HG03196 (cell line): ENCODE results near the gene PADI1.

Experiments used
- ATAC-seq: cut with Tn5 transposase; IDR thresholded peaks from one replicate; pipeline ENCODE4 v1.9.1; 2021; ENCODE audit not compliant: unreplicated experiment

PADI1 gene

GRCh38 chr1:17214876-17215544 lies 10.1 kb downstream of the PADI1 start:
- ATAC-seq: no peak

DNA sequence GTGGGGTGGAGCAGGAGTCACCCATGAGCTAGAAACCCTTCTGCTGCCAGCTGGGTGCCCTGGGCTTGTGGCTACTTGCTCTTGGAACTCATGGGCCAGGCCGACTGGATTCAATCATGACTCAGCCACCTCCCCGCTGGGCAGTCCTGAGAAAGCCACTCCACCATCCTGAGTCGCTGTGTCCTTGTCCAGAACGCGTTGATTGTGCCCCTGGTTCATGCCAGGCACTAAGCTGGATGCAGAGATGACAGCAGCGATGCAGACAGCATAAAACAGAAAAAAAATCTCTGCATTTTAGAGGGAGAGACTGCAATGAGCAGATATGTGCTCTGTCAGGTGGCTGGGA lies 10.6 kb downstream of the PADI1 start:
- no peak for ATAC-seq

DNA sequence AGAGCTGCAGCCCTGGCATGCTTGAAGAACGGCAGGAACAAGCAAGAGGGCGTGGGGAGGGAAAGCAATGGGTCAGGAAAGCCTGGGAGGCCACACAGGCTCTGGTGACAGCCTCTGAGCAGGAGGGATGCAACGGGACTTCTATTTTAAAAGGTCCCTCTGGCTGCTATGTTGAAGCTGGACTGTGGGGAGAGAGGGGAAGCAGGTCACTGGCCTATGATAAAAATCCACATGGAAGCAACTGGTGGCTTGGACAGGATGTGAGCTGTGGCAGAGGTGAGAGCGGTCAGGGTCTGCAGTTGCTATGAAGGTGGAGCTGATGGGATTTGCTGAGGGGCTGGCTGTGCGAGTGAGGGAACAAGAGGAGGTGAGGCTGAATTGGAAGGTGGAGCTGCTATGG lies 11.2 kb downstream of the PADI1 start:
- no peak for ATAC-seq

DNA sequence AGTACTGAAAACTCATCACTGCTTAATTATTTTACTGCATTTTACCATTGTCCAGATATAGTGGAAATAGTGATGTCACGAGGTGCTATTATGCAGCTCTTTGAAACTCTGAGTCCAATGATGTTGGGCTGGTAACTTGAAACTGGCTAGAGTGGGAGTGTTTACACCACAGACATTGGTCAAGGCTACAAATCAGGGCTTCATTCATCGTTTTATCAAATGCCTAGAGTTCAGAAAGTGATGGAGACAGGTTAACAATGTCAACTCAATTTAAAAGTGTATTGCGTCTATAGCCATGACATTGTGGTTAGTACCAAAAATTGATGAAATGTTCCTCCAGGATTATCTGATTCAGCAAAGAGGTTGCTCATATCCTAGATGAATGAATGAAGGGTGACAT lies 12.7 kb downstream of the PADI1 start:
- ATAC-seq: no peak

DNA sequence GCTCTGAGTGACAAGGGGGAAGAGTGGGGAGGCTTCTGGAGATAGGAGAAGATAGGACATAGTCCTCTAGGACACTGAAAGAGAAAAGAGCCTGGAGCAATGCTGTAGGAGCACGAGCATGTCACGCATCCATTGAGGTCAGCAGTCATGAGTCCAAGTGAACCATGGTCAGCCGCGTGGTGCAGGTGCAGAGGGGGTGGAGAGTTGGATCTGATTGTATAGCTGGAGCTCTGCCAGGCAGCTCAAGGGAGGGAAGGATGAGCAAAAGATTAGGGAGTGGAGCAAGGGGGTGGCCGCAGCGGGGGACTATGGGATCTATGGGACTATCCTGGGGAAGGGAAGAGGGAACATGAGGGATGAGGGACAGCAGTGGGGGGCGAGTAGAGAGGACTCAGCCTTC lies 14.0 kb downstream of the PADI1 start:
- no peak for ATAC-seq

- ATAC-seq: no peak
Measured at GRCh38 chr1:17220287-17220686, 15.4 kb downstream of the PADI1 start.

DNA sequence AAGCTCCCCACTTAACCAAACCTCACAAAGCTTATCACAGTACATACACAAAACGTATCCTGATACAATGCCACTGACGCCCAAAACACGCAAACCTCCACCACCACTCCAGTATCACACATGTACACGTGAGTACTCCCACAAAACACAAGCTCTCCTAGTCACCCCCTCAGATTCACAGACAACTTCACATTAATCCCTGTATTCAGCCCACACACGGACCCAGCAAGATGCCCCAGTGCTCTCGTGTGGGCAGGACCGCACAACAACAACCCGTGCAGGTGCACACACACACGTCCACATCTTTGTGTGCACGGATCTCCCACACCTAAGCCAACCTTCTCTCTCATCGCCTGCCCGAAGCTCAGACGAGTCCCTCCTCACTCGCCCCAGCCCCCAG lies 17.6 kb downstream of the PADI1 start:
- no peak for ATAC-seq

GRCh38 chr1:17224434-17224833 lies 19.5 kb downstream of the PADI1 start:
- no peak for ATAC-seq

GRCh38 chr1:17225140-17225539 lies 20.2 kb downstream of the PADI1 start:
- no peak for ATAC-seq

- ATAC-seq: no peak
Measured at GRCh38 chr1:17227358-17227915, 22.5 kb downstream of the PADI1 start.

DNA sequence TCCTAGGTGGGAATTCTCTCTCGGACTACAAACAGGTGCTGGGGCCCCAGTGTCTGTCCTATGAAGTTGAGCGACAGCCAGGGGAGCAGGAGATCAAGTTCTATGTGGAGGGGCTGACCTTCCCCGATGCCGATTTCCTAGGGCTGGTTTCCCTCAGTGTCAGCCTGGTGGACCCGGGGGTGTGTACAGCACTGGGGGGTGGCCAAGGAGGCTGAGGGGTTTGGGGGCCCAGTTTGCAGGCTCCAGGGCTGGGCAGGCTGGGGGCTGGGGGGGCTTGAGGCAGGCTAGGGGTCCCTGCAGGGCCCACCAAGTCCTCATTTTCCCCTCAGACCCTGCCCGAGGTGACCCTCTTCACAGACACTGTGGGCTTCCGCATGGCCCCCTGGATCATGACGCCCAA lies 23.7 kb downstream of the PADI1 start:
- ATAC-seq: no peak

- ATAC-seq: no peak
Measured at GRCh38 chr1:17229379-17229778, 24.5 kb downstream of the PADI1 start.

DNA sequence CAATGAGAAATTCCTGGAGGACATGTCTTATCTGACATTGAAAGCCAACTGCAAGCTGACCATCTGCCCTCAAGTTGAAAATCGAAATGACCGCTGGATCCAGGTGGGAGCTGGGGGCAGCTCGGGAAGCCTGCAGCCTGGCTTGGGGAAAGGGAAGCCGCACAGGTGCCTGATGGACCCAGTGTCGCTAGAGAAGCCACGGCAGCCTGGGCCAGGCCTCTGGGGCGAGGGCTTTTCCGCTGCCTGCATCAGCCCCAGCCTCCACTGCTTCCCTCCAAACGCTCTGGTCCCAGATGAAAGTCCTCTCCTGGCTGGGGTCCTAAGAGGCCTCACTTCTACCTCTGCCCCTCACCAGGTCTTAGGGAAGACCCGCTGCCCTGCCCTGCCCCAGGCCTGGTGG lies 25.2 kb downstream of the PADI1 start:
- no peak for ATAC-seq

DNA sequence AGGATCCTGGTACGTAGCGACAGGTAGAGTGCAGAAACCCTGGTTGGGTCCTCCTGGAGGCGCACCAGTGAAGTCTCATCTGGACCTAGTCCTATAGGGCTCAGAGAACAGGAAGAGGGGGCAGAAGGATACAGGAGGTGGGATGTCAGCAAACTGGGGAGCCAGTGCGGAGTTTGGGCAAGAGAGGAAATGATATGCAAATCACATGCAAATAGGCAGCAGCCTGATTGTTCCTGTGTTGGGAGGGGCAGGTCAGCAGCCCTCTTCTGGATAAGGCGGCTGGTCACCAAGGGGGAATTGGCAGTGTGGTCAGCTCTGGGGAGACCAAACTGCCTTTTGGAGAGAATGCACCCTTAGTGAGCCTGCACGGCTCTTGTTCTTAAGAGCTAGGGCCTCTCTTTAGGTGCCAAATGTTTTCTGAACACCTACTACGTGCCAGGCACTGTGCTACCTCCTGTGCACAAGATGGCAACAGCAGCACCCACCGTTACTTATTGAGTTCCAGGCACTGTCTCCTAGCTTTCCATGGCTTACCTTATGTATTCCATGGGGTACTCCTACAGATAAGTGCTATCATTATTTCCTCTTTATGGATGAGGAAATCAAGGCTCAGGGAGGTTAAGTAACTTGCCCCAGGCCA lies 25.9 kb downstream of the PADI1 start:
- no peak for ATAC-seq

- no peak for ATAC-seq
Measured at GRCh38 chr1:17232759-17233661, 28.1 kb downstream of the PADI1 start.

DNA sequence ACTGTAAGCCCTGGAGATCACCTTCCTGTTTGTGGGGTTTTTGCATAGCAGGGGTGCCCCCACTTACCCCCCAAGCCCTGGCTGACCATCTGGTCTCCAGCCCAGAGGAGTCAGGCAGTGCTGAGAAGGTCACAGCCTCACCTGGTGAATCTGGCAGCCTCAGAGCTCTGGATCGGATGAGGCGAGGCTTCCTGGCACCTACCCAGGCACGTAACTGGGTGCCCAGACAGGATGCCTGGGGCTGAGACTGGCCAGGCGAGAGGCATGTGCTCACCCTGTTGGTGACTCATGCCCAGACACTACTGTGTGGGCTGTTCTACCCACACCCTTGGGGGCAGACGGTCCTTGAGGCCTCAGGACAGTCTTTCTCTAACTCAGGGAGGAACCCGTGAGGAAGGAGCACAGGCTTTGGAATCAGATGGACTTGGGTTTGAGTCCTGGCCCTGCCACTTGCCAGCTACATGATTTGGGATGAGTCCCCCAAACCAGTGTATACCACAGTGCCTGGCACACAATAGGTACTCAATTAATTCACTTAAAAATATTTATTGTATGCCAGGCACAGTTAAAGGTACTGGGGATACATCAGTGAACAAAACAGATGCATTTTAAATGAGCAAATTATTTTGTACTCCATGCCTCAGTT lies 28.9 kb downstream of the PADI1 start:
- ATAC-seq: no peak

DNA sequence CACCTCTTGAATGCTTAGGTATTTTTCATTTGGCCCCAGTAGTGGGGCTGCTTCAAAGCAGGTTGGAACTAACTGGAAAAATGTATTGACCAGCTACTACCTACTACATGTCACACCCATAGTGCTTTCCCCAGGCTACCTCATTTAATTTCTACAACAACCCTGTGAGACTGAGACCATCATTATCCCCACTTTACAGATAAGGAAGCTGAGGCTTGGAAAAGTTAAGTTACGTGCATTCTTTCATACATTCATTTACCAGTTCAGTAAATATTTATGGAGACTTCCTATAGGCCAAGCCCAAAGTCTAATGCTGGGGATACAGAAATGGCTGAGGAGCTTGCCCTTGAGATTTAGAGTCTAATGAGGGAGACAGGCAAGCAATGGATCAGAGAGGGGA lies 29.5 kb downstream of the PADI1 start:
- no peak for ATAC-seq

GRCh38 chr1:17235135-17235885 lies 30.4 kb downstream of the PADI1 start:
- ATAC-seq: no peak

DNA sequence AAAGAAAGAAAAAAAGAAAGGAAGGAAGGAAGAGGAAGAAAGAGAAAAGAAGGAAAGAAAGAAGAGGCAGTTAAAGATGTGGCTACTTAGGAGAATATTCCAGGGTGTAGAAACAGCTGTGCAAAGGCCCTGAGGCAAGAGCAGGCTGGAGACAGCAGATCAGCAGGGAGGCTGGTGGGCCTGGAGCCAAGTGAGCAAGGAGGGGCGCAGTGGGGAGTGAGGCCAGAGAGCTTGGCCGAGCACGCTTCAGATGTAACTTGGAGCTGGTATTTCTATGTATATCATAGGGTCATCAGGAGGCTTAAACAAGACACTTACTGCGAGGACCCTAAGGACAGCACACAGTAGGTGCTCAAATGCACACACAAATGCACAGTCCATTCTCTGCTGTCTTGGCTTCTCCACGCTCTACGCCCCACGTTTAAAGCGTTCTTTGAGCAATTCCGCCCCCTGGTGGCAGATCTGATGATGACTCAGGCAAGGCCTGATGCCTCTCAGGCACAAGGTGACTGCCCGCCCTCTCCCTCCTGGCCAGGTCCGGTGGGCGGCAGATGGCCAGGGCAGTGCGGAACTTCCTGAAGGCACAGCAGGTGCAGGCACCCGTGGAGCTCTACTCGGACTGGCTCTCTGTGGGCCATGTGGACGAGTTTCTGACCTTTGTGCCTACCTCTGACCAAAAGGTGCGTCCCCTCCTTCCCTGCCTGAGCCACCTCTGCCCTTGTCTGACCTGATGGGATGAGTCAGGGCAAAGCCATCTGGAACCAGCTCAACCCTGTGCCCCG lies 32.0 kb downstream of the PADI1 start:
- ATAC-seq: peak; percentile 52

DNA sequence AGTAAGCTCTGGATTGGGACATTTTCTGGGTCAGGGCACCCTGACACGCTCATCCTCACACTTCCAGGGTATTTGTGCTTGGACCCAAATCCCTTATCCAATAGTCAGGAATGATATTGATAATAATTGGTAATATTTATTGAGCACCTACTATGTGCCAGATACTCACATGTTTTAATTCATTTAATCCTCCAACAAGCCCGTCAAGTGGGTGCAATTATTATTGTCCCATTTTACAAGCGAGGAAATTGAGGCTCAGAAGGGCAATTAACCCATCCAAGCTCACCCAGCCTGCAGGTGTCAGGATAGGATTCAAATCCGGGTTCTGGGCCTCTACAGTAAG lies 32.6 kb downstream of the PADI1 start:
- ATAC-seq: no peak
